ENCODE results near the gene C14orf180.

GRCh38 chr14:104571246-104571645, 8.3 kb upstream of the C14orf180 start:
- no peak for TF ChIP-seq POLR2A (IDR thresholded peaks at IDR 0.05)
- TF ChIP-seq, protein P1, sequence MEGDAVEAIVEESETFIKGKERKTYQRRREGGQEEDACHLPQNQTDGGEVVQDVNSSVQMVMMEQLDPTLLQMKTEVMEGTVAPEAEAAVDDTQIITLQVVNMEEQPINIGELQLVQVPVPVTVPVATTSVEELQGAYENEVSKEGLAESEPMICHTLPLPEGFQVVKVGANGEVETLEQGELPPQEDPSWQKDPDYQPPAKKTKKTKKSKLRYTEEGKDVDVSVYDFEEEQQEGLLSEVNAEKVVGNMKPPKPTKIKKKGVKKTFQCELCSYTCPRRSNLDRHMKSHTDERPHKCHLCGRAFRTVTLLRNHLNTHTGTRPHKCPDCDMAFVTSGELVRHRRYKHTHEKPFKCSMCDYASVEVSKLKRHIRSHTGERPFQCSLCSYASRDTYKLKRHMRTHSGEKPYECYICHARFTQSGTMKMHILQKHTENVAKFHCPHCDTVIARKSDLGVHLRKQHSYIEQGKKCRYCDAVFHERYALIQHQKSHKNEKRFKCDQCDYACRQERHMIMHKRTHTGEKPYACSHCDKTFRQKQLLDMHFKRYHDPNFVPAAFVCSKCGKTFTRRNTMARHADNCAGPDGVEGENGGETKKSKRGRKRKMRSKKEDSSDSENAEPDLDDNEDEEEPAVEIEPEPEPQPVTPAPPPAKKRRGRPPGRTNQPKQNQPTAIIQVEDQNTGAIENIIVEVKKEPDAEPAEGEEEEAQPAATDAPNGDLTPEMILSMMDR (IDR thresholded peaks at IDR 0.05), result no peak
